SK-N-SH treated with all-trans-retinoic acid at 6 μM for 48 hours (cell line): ENCODE data around the gene GNAQ.

ENCODE experiments used
- ATAC-seq: fragments of 200-7000 bp; cut with Tn5 transposase; 3 replicates; pipeline ENCODE4 v1.9.1; 2020; ENCODE audit warnings: mild to moderate bottlenecking, moderate library complexity
- ARNTL ChIP-seq: fragments of 450-650 bp; formaldehyde crosslinking; IDR thresholded peaks from 2 replicates; pipeline ENCODE4 v1.5.0; 2020; ENCODE audit warnings: low read depth, mild to moderate bottlenecking, moderate library complexity, borderline replicate concordance
- BACH2 ChIP-seq: fragments of 250-450 bp; sonication (Bioruptor Pico); IDR thresholded peaks from 2 replicates; pipeline ENCODE4 v1.9.0; 2021; ENCODE audit warnings: mild to moderate bottlenecking, borderline replicate concordance
- CREB5 ChIP-seq: fragments of 250-450 bp; sonication (Bioruptor Pico); IDR thresholded peaks from 2 replicates; pipeline ENCODE4 v1.5.1; 2020; ENCODE audit warnings: low read depth, mild to moderate bottlenecking, moderate library complexity
- CSDC2 ChIP-seq: fragments of 250-450 bp; sonication (Bioruptor Pico); IDR thresholded peaks from 2 replicates; pipeline ENCODE4 v1.5.0; 2020; ENCODE audit warnings: mild to moderate bottlenecking, moderate library complexity
- CSRNP3 ChIP-seq: fragments of 250-450 bp; sonication (Bioruptor Pico); IDR thresholded peaks from 2 replicates; pipeline ENCODE4 v1.5.1; 2021; ENCODE audit warnings: mild to moderate bottlenecking, moderate library complexity
- GLIS3 ChIP-seq: fragments of 250-450 bp; sonication (Bioruptor Pico); IDR thresholded peaks from 2 replicates; pipeline ENCODE4 v1.5.0; 2020; ENCODE audit warnings: mild to moderate bottlenecking, moderate library complexity
- ISL1 ChIP-seq: fragments of 250-450 bp; sonication (Bioruptor Pico); IDR thresholded peaks from 2 replicates; pipeline ENCODE4 v2.1.2; 2022; ENCODE audit warnings: mild to moderate bottlenecking, moderate library complexity
- OSR1 ChIP-seq: fragments of 250-450 bp; sonication (Bioruptor Pico); IDR thresholded peaks from 2 replicates; pipeline ENCODE4 v1.8.0; 2022; ENCODE audit warnings: moderate library complexity, mild to moderate bottlenecking, inconsistent platforms
- PATZ1 ChIP-seq: fragments of 250-450 bp; sonication (Bioruptor Pico); IDR thresholded peaks from 2 replicates; pipeline ENCODE4 v1.8.0; 2020; ENCODE audit warnings: mild to moderate bottlenecking, moderate library complexity, borderline replicate concordance
- RARB ChIP-seq: fragments of 250-450 bp; sonication (Bioruptor Pico); IDR thresholded peaks from 2 replicates; pipeline ENCODE4 v1.8.0; 2021; ENCODE audit warnings: mild to moderate bottlenecking, moderate library complexity
- SNAI2 ChIP-seq: fragments of 250-450 bp; sonication (Bioruptor Pico); IDR thresholded peaks from 2 replicates; pipeline ENCODE4 v1.5.0; 2020; ENCODE audit warnings: mild to moderate bottlenecking, moderate library complexity
- TCF4 ChIP-seq: fragments of 250-450 bp; sonication (Bioruptor Pico); IDR thresholded peaks from 2 replicates; pipeline ENCODE4 v1.8.0; 2021; ENCODE audit warnings: mild to moderate bottlenecking, moderate library complexity, borderline replicate concordance
- TOX ChIP-seq: fragments of 250-450 bp; sonication (Bioruptor Pico); IDR thresholded peaks from 2 replicates; pipeline ENCODE4 v1.8.0; 2021; ENCODE audit warnings: mild to moderate bottlenecking, moderate library complexity, borderline replicate concordance
- TSHZ2 ChIP-seq: fragments of 250-450 bp; sonication (Bioruptor Pico); IDR thresholded peaks from 2 replicates; pipeline ENCODE4 v1.5.0; 2020; ENCODE audit warnings: mild to moderate bottlenecking, moderate library complexity
- ZC3H10 ChIP-seq: fragments of 250-450 bp; sonication (Bioruptor Pico); IDR thresholded peaks from 2 replicates; pipeline ENCODE4 v1.5.1; 2021; ENCODE audit warnings: mild to moderate bottlenecking, moderate library complexity
- ZFP3 ChIP-seq: fragments of 250-450 bp; sonication (Bioruptor Pico); IDR thresholded peaks from 2 replicates; pipeline ENCODE4 v1.5.0; 2020; ENCODE audit warnings: mild to moderate bottlenecking, moderate library complexity
- ZFP30 ChIP-seq: fragments of 450-650 bp; formaldehyde crosslinking; IDR thresholded peaks from 2 replicates; pipeline ENCODE4 v1.5.0; 2022; ENCODE audit warnings: mild to moderate bottlenecking, moderate library complexity
- ZNF565 ChIP-seq: fragments of 450-650 bp; formaldehyde crosslinking; conservative IDR thresholded peaks from 2 replicates; pipeline ENCODE4 v1.5.0; 2020; ENCODE audit warnings: low read depth, mild to moderate bottlenecking, moderate library complexity
- ZNF70 ChIP-seq: fragments of 450-650 bp; formaldehyde crosslinking; IDR thresholded peaks from 2 replicates; pipeline ENCODE4 v1.5.0; 2020; ENCODE audit warnings: mild to moderate bottlenecking, moderate library complexity
- ZNF8 ChIP-seq: fragments of 450-650 bp; formaldehyde crosslinking; IDR thresholded peaks from 2 replicates; pipeline ENCODE4 v1.5.0; 2020; ENCODE audit warnings: mild to moderate bottlenecking, moderate library complexity

Gene GNAQ

GRCh38 chr9:77826621-77827020 lies 205.0 kb downstream of the GNAQ start:
- ATAC-seq = no peak
- TF ChIP-seq BACH2 (no peak), TSHZ2 (CRISPR knock-in tag) (no peak), ISL1 (CRISPR knock-in tag) (no peak), OSR1 (CRISPR knock-in tag) (no peak), PATZ1 (CRISPR knock-in tag) (no peak), ZNF8 (no peak), SNAI2 (CRISPR knock-in tag) (no peak)

GRCh38 chr9:77826116-77826515 lies 205.5 kb downstream of the GNAQ start:
- TF ChIP-seq ARNTL (CRISPR knock-in tag) (no peak), TOX (CRISPR knock-in tag) (no peak), RARB (CRISPR knock-in tag) (no peak), SNAI2 (CRISPR knock-in tag) (no peak), ZNF565 (CRISPR knock-in tag) (no peak), TSHZ2 (CRISPR knock-in tag) (no peak), ISL1 (CRISPR knock-in tag) (no peak), CREB5 (CRISPR knock-in tag) (no peak), ZNF70 (CRISPR knock-in tag) (no peak), CSRNP3 (CRISPR knock-in tag) (no peak), ZNF8 (no peak), ZFP3 (CRISPR knock-in tag) (no peak), GLIS3 (CRISPR knock-in tag) (no peak), BACH2 (no peak), ZC3H10 (no peak), PATZ1 (CRISPR knock-in tag) (no peak), ZFP30 (no peak), CSDC2 (CRISPR knock-in tag) (no peak), TCF4 (no peak)
- ATAC-seq = no peak
